RCC 7860 (cell line): ENCODE data around the gene SPZ1.
"Not testable (repeated sequence)": the region's sequence is repeated elsewhere in the genome, so short reads cannot be mapped to it uniquely, and the experiment has no call there.

Experiments
- DNase-seq: peaks from one replicate; pipeline ENCODE4 v3.0.0-alpha.2; 2015; ENCODE audit warnings: low spot score
- FAIRE-seq: peaks from 2 replicates; lab custom pipeline; 2012; peaks lifted over from hg19 to GRCh38; lab: Jason Lieb, UNC

SPZ1 gene

DNA sequence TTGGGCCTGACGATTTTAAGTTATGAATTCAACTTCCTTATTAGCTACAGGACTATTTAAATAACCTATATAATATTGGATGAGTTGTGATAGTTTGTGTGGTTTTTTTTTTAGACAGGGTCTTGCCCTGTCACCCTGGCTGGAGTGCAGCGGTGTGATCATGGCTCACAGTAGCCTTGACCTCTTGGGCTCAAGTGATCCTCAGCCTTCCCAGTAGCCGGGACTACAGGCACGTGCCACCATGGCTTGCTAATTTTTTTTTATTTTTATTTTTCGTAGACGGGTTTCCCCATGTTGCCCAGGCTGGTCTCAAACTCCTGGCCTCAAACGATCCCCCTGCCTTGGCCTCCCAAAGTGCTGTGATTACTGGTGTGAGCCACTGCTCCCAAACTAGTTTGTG is 17.6 kb downstream of the SPZ1 start:
- no peak for FAIRE-seq
- DNase-seq = no peak

GRCh38 chr5:80339116-80339515 is 19.3 kb downstream of the SPZ1 start:
- DNase-seq (no peak), FAIRE-seq (no peak)

DNA sequence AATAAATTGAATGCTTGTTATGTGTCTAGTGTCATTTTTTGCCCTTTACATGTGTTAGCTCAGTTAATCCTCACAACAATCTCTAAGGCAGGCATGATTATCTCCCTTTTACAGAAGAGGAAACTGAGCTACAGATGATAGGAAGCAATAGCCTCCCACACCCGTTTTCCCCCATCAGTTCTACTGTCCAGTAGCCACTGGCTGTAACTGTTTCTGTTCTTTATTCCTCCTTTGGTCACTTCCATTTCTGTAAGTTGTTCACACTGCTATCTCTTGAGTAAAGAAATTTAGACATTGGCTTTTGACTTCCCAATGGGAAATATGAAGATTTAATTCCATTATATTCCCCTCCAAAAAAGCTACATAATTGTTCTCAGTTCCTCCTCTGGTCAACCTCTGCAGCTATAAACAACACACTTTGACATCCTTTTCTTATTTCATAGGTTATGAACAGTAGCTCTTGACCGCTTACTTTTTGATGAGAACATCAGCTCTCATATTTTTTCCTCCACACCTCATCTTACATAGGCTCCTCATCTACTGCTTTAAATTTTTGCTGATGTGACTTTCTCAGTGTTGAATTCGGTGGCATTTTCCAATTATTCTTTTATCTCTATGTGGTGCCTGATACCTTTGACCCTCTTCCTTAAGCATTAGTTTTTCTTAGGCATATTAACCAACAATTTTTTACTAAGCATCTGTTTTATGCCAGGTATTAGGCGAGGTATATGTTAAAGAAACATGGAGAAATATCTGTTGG is 21.4 kb downstream of the SPZ1 start:
- no peak for FAIRE-seq

DNA sequence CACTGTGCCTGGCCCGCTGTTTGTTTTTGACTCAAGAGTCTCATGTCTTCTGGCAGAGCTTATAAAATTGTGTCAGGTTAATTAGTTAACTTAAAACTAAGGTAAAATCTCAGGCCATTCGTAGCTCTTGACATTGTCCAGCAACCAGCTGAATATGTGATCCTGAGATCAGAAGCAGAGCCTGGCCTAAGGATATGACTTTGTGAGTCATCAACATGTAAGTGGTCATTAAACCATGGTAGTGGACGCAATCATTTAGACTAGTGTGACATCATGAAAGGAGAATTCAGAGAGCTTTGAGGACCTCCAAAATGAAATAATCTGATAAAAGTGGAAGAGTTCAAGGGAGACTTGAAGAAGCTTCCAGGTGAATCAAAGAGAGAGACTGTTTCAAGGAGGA is 23.3 kb downstream of the SPZ1 start:
- no peak for DNase-seq
- FAIRE-seq = no peak

More for the DNA sequence above, 21.4 kb downstream of the SPZ1 start:
- no peak for DNase-seq

- DNase-seq = no peak
- no peak for FAIRE-seq
Observed at GRCh38 chr5:80346055-80346454, 26.3 kb downstream of the SPZ1 start.

DNA sequence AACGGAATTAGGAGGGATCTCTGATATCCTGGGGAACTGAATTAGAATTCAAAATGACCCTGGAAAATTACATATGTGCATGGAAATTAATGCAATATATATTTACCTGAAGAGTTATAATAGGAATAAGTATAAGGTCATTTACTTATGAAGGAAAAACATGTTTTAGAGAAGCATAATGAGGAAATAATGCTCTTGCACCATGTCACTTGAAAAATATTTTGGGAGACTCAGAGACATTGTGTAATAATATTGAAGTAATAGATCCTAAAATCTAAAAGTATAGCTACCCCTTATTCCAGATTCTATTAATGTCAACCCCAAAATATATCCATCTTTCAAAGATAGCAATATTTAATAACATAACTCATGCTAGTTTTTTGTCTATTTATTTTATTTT is 28.4 kb downstream of the SPZ1 start:
- FAIRE-seq (no peak), DNase-seq (no peak)

- DNase-seq, FAIRE-seq: not testable (repeated sequence)
Observed at GRCh38 chr5:80351019-80351418, 31.2 kb downstream of the SPZ1 start.

- FAIRE-seq = no peak
- no peak for DNase-seq
Observed at GRCh38 chr5:80355686-80356085, 35.9 kb downstream of the SPZ1 start.

DNA sequence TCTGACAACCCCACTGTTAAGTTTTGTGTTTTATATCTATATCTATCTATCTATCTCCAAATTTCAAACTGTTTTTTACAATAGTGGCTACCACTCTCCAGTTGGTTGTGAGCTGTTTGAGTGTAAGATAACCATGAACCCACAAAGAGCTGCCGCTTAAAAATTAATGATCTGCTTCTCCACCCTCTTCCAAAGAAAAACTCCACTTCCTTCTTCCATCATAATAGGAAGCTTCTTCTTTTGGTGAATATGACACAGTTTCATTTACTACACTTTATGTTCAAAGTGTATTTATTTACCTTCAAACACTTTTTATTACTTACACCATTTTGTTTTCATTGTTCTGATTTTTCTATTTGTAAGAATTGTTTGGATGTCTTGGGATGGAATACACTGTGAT is 37.9 kb downstream of the SPZ1 start:
- DNase-seq (no peak), FAIRE-seq (no peak)

GRCh38 chr5:80360914-80361444 is 41.2 kb downstream of the SPZ1 start:
- FAIRE-seq (no peak), DNase-seq (no peak)

GRCh38 chr5:80364892-80365291 is 45.1 kb downstream of the SPZ1 start:
- FAIRE-seq (no peak), DNase-seq (no peak)

DNA sequence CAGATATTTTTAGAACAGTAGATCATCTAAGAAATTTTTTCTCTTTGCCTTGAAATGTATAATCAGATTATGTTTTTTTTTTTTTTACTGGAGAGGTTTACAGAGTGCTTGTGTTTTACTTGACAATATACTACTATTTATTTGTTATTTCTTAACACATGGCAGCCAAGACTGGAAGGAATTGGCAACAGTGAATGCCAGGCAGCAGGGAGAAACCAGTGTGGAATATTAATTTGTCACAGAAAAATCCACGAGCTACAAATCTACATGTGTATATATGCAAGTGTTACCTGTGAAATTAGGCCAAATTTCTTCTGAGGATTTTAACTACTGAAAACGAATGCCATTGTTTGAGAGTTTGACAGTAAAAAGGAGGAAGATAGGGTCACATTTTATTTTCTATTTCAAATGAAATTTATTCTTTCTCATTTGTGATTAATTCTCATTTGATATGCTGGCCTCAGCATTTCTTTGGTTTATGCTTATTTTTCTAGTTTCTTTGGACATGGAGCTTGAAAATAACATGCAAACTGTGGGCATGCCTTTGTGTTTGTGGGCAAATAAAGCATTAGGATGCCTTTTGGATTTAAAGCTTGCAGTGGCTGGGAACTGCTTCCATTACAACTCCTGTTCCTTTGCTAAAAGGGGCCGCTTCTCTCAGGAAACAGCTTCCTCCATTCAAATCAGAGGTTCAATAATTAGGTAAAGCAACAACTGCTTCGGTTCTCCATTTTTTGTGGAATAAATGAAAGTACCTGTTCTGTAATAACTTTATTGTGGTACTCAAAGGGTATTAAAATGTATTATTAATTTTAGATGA is 49.1 kb downstream of the SPZ1 start:
- no peak for FAIRE-seq
- DNase-seq = no peak

DNA sequence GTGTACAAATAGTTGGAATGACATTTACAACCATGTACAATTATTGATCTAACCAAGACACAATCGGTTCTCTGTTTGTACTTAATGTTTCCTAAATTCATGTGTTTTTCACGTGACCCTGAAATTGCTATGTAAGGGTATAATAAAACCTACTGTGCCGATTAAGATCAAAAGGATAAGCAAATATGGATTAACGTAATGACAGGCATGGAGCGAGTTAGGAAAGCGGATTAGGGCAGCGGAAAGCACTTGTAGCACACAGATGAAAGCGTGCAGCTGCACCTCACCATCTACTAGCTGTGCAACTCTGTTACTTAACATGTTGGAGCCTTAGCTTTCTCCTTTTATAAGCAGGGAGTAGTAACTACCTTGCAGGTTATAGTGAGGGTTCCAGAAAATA is 49.7 kb downstream of the SPZ1 start:
- DNase-seq = no peak
- no peak for FAIRE-seq

GRCh38 chr5:80370390-80370789 is 50.6 kb downstream of the SPZ1 start:
- DNase-seq (no peak), FAIRE-seq (no peak)
